Upper lobe of right lung (tissue), 1 donor: ENCODE data around the gene DEGS2. TPM values are rescaled to one million over a fixed set of nuclear protein-coding genes. Genes with fewer than 3 reads are reported as not detected.

ENCODE experiments used
- ATAC-seq: fragments of 200-7000 bp; cut with Tn5 transposase; one replicate; pipeline ENCODE4 v1.9.1; 2020; ENCODE audit warnings: mild to moderate bottlenecking, moderate library complexity
- DNase-seq: peaks from one replicate; pipeline ENCODE4 v3.0.0-alpha.2; 2020
- H3K27ac ChIP-seq: fragments of 200-600 bp; one replicate; pipeline ENCODE4 v1.8.0; 2022
- H3K27me3 ChIP-seq: fragments of 200-600 bp; one replicate; pipeline ENCODE4 v1.8.0; 2022; ENCODE audit warnings: mild to moderate bottlenecking
- H3K36me3 ChIP-seq: fragments of 200-600 bp; one replicate; pipeline ENCODE4 v1.8.0; 2022
- H3K4me1 ChIP-seq: fragments of 200-600 bp; one replicate; pipeline ENCODE4 v1.8.0; 2022
- H3K4me3 ChIP-seq: fragments of 200-600 bp; one replicate; pipeline ENCODE4 v1.8.0; 2022; ENCODE audit warnings: mild to moderate bottlenecking
- H3K9me3 ChIP-seq: fragments of 200-600 bp; one replicate; pipeline ENCODE4 v1.8.0; 2022
- CTCF ChIP-seq: fragments of 200-600 bp; IDR thresholded peaks from one replicate; pipeline ENCODE4 v1.8.0; 2022; ENCODE audit warnings: antibody characterized with exemption
- intact Hi-C: fragments of 100-400 bp; cut with DNase I; formaldehyde crosslinking; loops from one replicate; pipeline ENCODE4 v1.11.0; 2022
- total RNA-seq: library from RNA; stranded (reverse); fragmentation: NEBNext Ultra II Directional; extraction: Animal tissue kit (Norgen Biotek cat#: 25700); gene quantifications from one replicate; pipeline ENCODE4 v1.2.1, GENCODE V29; 2021
- donor health status: DM: no; HTN: yes; CAD: no; lungs with severe emphysema.

Gene DEGS2
- total RNA-seq, 1 donor from 2014 or later = 1.7 TPM

- TF ChIP-seq CTCF = no peak
- no peaks in the 10 kb centered on the region for H3K36me3 ChIP-seq
- no peak for ATAC-seq
- no peaks in the 10 kb centered on the region for H3K4me1 ChIP-seq
- no peaks in the 10 kb centered on the region for H3K27me3 ChIP-seq
- no peak overlapping the region for H3K4me3 ChIP-seq
- no peaks in the 10 kb centered on the region for H3K9me3 ChIP-seq
- DNase-seq = no peak
- intact Hi-C loops = no loop called here
- H3K27ac ChIP-seq = no peak overlapping the region
These were observed 19.2 kb upstream of the DEGS2 start for GRCh38 chr14:100178691-100179090.

- H3K4me3 ChIP-seq = no peak overlapping the region
- DNase-seq = no peak
These were observed 17.4 kb upstream of the DEGS2 start for GRCh38 chr14:100176811-100177327.

GRCh38 chr14:100173353-100173752, 13.9 kb upstream of the DEGS2 start:
- no peak for TF ChIP-seq CTCF
- intact Hi-C loops = no loop called here
- H3K4me1 ChIP-seq = no peaks in the 10 kb centered on the region

More at GRCh38 chr14:100176811-100177327, 17.4 kb upstream of the DEGS2 start:
- H3K27ac ChIP-seq = no peak overlapping the region
- intact Hi-C loops = no loop called here
- H3K4me1 ChIP-seq = no peaks in the 10 kb centered on the region
- no peak for TF ChIP-seq CTCF
- H3K27me3 ChIP-seq = no peaks in the 10 kb centered on the region
- no peak for ATAC-seq
- no peaks in the 10 kb centered on the region for H3K36me3 ChIP-seq
- H3K9me3 ChIP-seq = no peaks in the 10 kb centered on the region

GRCh38 chr14:100172811-100173210, 13.4 kb upstream of the DEGS2 start:
- TF ChIP-seq CTCF = no peak
- Histone ChIP-seq H3K36me3 (no peaks in the 10 kb centered on the region), H3K9me3 (no peaks in the 10 kb centered on the region), H3K27me3 (no peaks in the 10 kb centered on the region), H3K4me3 (no peak overlapping the region), H3K27ac (no peak overlapping the region), H3K4me1 (no peaks in the 10 kb centered on the region)
- intact Hi-C loops = no loop called here
- DNase-seq (no peak), ATAC-seq (no peak)

More at GRCh38 chr14:100173353-100173752, 13.9 kb upstream of the DEGS2 start:
- Histone ChIP-seq H3K36me3 (no peaks in the 10 kb centered on the region), H3K9me3 (no peaks in the 10 kb centered on the region), H3K4me3 (no peak overlapping the region), H3K27ac (no peak overlapping the region), H3K27me3 (no peaks in the 10 kb centered on the region)
- DNase-seq (no peak), ATAC-seq (no peak)

GRCh38 chr14:100170880-100171279, 11.4 kb upstream of the DEGS2 start:
- H3K4me3 ChIP-seq = no peak overlapping the region
- no peak for DNase-seq
- no peaks in the 10 kb centered on the region for H3K9me3 ChIP-seq
- no peaks in the 10 kb centered on the region for H3K4me1 ChIP-seq
- H3K27ac ChIP-seq = no peak overlapping the region
- intact Hi-C loops = no loop called here
- no peak for TF ChIP-seq CTCF
- ATAC-seq = no peak
- H3K36me3 ChIP-seq = no peaks in the 10 kb centered on the region
- no peaks in the 10 kb centered on the region for H3K27me3 ChIP-seq

GRCh38 chr14:100168506-100168905, 9.1 kb upstream of the DEGS2 start:
- TF ChIP-seq CTCF = no peak
- H3K4me3 ChIP-seq = no peak overlapping the region
- no peaks in the 10 kb centered on the region for H3K36me3 ChIP-seq
- H3K27ac ChIP-seq = no peak overlapping the region
- no peaks in the 10 kb centered on the region for H3K27me3 ChIP-seq
- H3K9me3 ChIP-seq = no peaks in the 10 kb centered on the region
- DNase-seq = no peak
- intact Hi-C loops = no loop called here
- no peaks in the 10 kb centered on the region for H3K4me1 ChIP-seq
- no peak for ATAC-seq
